Measurements from ENCODE around the gene RNF144B. TPM values are rescaled to one million over a fixed set of nuclear protein-coding genes. Genes with fewer than 3 reads are reported as not detected.

Gene RNF144B
- total and polyA plus RNA-seq, 9 of the 15 experiments (the other 6 are each of a cell fraction or from before 2014, with no cell fraction given) = 0.01 TPM; not detected in 8

DNA sequence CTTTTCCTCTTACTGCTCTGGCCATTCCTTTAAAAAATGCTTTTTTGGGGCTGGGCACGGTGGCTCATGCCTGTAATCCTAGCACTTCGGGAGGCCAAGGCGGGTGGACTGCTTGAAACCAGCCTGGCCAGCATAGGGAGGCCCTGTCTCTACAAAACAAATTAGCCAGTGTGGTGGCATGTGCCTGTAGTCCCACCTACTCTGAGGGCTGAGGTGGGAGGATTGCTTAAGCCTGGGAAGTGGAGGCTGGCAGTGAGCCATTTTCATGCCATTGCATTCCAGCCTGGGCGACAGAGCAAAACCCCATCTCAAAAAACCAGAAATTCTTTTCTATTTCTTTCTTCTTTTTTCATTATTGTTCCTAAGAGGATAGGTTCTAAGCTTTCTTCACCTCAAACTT is 36.9 kb upstream of the RNF144B start:
- no peaks in the 10 kb centered on the region for H3K79me2 ChIP-seq (ENCODE audit: control insufficient read depth, insufficient read depth, low read length)
- in situ Hi-C loops (cut with MboI) = no loop called here
- FAIRE-seq = no peak
- H3K4me2 ChIP-seq (ENCODE audit: insufficient read depth, low read length) = no peak overlapping the region
- POLR2A ChIA-PET = no interaction called here
- H3K9ac ChIP-seq (ENCODE audit: insufficient read depth in 1 of 2, low read depth in 2 of 2, low read length in 2 of 2) = no peak overlapping the region
- H3K27me3 ChIP-seq (ENCODE audit: control insufficient read depth in 2 of 2, insufficient read depth in 2 of 2, low read length in 2 of 2) = peaks cover 10 to 27% of the 10 kb centered on the region in 2 experiments; a peak in 4 of 5 replicates
- H3K9me1 ChIP-seq (ENCODE audit: control insufficient read depth, insufficient read depth, low read length) = no peaks in the 10 kb centered on the region
- ATAC-seq = no peak
- H2AFZ ChIP-seq (ENCODE audit: low read depth, low read length) = no peak overlapping the region
- intact Hi-C loops (cut with micrococcal nuclease) = no loop called here
- no peaks in the 10 kb centered on the region for H3K9me3 ChIP-seq (replicated peaks; ENCODE audit: control insufficient read depth, insufficient read depth, low read depth, low read length)
- WGBS (ENCODE audit: insufficient coverage, low coverage, missing lambda C conversion rate) = 0% methylated on average over 4 of the region's 4 CpGs
- H3K36me3 ChIP-seq (ENCODE audit: control insufficient read depth, insufficient read depth, low read length) = no peaks in the 10 kb centered on the region
- no peaks in the 10 kb centered on the region for H3K4me1 ChIP-seq (replicated peaks in 1 of 2; ENCODE audit: control insufficient read depth in 2 of 2, insufficient read depth in 2 of 2, low read length in 2 of 2)
- H3K27ac ChIP-seq (ENCODE audit: extremely low read depth, low read depth, low read length) = no peak overlapping the region
- BruUV-seq (replicated peaks) = no TSS peak
- H3K4me3 ChIP-seq = no peak overlapping the region
- CTCF ChIA-PET (ENCODE audit: low intra/inter-chr PET ratio) = no interaction called here
- TF ChIP-seq, protein P1, sequence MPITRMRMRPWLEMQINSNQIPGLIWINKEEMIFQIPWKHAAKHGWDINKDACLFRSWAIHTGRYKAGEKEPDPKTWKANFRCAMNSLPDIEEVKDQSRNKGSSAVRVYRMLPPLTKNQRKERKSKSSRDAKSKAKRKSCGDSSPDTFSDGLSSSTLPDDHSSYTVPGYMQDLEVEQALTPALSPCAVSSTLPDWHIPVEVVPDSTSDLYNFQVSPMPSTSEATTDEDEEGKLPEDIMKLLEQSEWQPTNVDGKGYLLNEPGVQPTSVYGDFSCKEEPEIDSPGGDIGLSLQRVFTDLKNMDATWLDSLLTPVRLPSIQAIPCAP (CRISPR knock-in tag; IDR thresholded peaks at IDR 0.05; ENCODE audit: borderline replicate concordance) = no peak
- TF ChIP-seq, protein P2, sequence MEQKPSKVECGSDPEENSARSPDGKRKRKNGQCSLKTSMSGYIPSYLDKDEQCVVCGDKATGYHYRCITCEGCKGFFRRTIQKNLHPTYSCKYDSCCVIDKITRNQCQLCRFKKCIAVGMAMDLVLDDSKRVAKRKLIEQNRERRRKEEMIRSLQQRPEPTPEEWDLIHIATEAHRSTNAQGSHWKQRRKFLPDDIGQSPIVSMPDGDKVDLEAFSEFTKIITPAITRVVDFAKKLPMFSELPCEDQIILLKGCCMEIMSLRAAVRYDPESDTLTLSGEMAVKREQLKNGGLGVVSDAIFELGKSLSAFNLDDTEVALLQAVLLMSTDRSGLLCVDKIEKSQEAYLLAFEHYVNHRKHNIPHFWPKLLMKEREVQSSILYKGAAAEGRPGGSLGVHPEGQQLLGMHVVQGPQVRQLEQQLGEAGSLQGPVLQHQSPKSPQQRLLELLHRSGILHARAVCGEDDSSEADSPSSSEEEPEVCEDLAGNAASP (IDR thresholded peaks at IDR 0.05) = no peak
- TF ChIP-seq, protein P3, sequence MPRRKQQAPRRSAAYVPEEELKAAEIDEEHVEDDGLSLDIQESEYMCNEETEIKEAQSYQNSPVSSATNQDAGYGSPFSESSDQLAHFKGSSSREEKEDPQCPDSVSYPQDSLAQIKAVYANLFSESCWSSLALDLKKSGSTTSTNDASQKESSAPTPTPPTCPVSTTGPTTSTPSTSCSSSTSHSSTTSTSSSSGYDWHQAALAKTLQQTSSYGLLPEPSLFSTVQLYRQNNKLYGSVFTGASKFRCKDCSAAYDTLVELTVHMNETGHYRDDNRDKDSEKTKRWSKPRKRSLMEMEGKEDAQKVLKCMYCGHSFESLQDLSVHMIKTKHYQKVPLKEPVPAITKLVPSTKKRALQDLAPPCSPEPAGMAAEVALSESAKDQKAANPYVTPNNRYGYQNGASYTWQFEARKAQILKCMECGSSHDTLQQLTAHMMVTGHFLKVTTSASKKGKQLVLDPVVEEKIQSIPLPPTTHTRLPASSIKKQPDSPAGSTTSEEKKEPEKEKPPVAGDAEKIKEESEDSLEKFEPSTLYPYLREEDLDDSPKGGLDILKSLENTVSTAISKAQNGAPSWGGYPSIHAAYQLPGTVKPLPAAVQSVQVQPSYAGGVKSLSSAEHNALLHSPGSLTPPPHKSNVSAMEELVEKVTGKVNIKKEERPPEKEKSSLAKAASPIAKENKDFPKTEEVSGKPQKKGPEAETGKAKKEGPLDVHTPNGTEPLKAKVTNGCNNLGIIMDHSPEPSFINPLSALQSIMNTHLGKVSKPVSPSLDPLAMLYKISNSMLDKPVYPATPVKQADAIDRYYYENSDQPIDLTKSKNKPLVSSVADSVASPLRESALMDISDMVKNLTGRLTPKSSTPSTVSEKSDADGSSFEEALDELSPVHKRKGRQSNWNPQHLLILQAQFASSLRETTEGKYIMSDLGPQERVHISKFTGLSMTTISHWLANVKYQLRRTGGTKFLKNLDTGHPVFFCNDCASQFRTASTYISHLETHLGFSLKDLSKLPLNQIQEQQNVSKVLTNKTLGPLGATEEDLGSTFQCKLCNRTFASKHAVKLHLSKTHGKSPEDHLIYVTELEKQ (CRISPR knock-in tag; IDR thresholded peaks at IDR 0.05) = no peak
- TF ChIP-seq, protein P4, sequence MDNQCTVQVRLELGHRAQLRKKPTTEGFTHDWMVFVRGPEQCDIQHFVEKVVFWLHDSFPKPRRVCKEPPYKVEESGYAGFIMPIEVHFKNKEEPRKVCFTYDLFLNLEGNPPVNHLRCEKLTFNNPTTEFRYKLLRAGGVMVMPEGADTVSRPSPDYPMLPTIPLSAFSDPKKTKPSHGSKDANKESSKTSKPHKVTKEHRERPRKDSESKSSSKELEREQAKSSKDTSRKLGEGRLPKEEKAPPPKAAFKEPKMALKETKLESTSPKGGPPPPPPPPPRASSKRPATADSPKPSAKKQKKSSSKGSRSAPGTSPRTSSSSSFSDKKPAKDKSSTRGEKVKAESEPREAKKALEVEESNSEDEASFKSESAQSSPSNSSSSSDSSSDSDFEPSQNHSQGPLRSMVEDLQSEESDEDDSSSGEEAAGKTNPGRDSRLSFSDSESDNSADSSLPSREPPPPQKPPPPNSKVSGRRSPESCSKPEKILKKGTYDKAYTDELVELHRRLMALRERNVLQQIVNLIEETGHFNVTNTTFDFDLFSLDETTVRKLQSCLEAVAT (IDR thresholded peaks at IDR 0.05) = no peak
- DNase-seq (ENCODE audit: extremely low read depth in 1 of 4, low spot score in 3 of 4) = no peak
- H4K20me1 ChIP-seq (replicated peaks; ENCODE audit: control insufficient read depth, insufficient read depth, low read length) = no peaks in the 10 kb centered on the region

Measured in K562 (cell line).